HG03139 (cell line): ENCODE measurements around the gene AVEN.
A peak's percentile ranks its signal among the peaks of the same experiment; 100 is the strongest.
"Not testable (repeated sequence)": the region's sequence is repeated elsewhere in the genome, so short reads cannot be mapped to it uniquely, and the experiment has no call there.

ENCODE experiments used
- ATAC-seq: cut with Tn5 transposase; IDR thresholded peaks from one replicate; pipeline ENCODE4 v1.9.1; 2021; ENCODE audit not compliant: unreplicated experiment

The AVEN gene

GRCh38 chr15:34043391-34043790 is 4.4 kb upstream of the AVEN start:
- ATAC-seq = no peak

DNA sequence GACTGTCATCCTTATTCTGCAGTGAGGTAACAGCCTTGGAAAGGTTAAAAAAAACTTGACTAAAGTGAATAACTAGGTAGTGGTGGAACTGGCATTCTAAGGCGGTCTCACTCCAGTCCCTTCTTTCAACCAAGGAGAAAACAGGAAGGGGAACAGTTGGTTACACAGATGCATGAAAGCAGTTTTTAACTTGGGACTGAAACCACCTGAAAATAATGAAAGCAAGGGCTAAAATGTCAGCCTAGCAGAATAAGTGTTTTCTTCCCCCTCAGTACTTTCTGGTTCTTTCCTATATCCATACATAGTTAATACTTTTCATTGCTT is 748 bp upstream of the AVEN start:
- ATAC-seq = no peak

GRCh38 chr15:34038023-34038870 is 757 bp downstream of the AVEN start:
- ATAC-seq = peak; percentile 59

DNA sequence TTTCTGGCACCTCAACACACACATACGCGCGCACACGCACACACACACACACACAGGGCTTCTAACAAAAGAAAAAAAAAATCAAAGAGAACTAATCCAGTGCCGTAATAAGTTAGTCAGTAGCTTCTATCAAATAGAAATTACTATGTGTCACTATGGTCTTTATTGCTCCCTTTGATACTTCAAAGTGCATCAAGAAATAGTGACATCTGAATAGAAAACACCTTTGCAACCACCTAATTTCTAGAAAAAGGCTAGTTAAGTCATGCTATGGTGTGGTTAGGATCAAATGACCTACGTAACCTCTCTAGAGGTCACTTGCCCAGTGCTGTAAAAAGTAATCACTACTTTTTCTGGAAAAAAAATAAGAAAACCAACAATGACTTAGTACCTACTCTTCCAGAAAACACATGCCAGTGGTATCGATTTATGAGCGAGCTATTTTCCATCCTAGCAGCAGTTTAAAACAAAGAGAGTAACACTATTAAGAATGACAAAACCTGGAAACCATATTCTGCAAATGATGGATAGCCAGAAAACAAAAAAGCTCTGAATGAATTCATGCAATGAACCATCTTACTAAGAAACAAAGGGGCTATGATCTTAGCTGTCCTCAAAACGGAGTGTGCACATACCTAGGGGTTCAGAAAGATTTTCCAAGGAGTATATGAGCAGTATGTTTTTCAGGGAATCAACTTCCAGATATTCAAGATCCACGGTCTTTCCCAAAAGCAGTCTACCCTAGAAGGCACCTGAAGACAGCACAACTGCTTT is 6.8 kb downstream of the AVEN start:
- ATAC-seq = no peak

GRCh38 chr15:34027606-34028005 is 11.4 kb downstream of the AVEN start:
- ATAC-seq = no peak

- no peak for ATAC-seq
These were observed 13.8 kb downstream of the AVEN start for GRCh38 chr15:34025252-34025651.

DNA sequence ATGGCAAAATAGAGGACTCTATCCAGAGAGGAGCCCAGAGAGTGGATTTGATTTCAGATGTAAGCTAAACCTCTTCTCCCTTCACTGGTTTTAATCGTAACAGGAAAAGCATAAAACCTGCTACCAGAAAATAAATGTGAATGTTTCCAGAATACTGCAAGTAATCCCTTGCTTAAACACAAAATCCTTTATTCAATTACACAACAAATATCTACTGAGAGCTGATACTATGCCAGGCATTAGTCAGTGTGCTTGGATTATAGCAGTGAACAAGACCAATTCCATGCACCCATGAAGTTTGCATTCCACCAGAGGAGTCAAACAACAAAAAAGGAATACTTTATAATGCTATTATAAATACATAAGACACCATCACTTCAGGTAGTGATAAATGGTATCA is 15.1 kb downstream of the AVEN start:
- ATAC-seq = no peak

GRCh38 chr15:34019369-34019990 is 19.5 kb downstream of the AVEN start:
- ATAC-seq = no peak

- ATAC-seq = not testable (repeated sequence)
These were observed 20.3 kb downstream of the AVEN start for GRCh38 chr15:34018738-34019137.

GRCh38 chr15:34018021-34018645 is 20.9 kb downstream of the AVEN start:
- ATAC-seq = no peak

GRCh38 chr15:34014556-34014955 is 24.4 kb downstream of the AVEN start:
- no peak for ATAC-seq

DNA sequence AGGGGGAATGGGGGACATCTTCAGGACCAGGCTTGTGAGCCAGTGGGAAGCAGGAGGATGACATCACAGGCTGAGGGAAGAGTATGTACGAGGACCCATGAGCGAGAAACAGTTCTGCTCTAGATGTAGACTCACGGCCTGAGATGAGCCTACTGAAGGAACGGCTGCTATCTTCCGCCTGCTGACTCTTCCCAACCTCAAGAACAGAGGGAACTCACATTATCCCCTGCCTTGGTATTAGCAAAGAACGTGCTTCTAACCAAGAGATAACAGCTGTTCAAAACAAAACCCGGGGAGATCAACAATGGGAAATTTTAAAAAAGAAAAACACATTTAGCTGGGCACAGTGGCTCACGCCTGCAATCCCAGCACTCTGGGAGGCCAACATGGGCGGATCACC is 25.3 kb downstream of the AVEN start:
- ATAC-seq = no peak

GRCh38 chr15:34012461-34013028 is 26.5 kb downstream of the AVEN start:
- ATAC-seq = no peak

- ATAC-seq = no peak
These were observed 27.5 kb downstream of the AVEN start for GRCh38 chr15:34011481-34011880.

DNA sequence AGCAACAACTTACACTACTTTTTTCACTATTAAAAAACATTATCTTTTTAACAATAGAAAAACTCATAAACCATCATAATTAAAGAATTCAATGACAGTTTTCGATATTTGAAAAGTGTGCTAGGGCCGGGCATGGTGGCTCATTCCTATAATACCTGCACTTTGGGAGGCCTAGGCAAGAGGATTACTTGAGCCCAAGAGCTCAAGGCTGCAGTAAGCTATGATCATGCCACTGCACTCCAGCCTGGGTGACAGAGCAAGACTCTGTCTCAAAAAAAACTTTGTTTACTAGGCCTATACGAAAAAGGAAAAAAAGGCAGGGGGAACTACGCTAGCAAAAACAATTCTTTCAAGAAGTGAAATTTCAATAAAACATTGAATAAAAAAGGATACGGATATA is 28.1 kb downstream of the AVEN start:
- ATAC-seq = no peak

DNA sequence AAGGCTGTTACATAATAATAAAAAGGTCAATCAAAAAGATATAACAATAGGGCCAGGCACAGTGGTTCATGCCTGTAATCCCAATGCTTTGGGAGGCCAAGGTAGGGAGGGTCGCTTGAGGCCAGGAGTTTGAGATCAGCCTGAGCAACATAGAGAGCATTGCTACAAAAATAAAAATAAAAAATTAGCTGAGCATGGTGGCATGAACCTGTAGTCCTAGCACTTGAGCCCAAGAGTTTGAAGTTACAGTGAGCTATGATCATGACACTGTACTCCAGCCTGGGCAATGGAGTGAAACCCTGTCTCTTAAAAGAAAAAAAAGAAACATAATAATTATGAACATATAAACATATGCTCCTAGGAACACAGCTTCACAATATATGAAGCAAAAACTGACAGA is 29.3 kb downstream of the AVEN start:
- no peak for ATAC-seq

DNA sequence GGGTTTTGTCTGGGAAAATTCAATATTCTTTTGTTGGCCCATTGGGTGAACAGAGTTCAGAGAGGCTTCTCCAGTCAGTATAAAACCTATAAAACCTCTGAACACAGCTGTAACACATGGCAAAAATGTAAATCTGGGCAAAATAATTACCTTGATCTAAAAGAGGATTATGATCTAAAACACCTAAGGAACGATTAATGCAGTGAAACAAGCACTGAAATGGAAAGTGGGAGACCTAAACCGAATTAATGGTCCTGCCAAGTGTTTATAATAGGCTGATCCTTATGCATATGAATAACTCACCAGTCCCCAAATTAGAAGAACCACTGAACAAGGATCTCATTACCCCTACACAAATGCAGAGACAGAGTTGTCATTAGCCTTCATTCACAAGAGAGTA is 32.6 kb downstream of the AVEN start:
- ATAC-seq = no peak

- ATAC-seq = no peak
These were observed 37.5 kb downstream of the AVEN start for GRCh38 chr15:34001536-34001935.

DNA sequence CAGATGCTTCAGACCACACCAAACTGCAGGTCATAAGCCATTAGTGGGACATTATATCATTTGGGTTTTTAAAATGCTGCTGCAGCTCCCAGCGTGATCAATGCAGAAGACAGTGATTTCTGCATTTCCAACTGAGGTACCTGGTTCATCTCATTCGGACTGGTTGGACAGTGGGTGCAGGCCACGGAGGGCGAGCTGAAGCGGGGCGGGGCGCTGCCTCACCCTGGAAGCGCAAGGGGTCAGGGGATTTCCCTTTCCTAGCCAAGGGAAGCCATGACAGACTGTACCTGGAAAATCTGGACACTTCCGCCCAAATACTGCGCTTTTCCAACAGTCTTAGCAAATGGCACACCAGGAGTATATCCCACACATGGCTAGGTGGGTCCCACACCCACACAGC is 43.3 kb downstream of the AVEN start:
- not testable (repeated sequence) for ATAC-seq

- no peak for ATAC-seq
These were observed 44.9 kb downstream of the AVEN start for GRCh38 chr15:33994005-33994615.

DNA sequence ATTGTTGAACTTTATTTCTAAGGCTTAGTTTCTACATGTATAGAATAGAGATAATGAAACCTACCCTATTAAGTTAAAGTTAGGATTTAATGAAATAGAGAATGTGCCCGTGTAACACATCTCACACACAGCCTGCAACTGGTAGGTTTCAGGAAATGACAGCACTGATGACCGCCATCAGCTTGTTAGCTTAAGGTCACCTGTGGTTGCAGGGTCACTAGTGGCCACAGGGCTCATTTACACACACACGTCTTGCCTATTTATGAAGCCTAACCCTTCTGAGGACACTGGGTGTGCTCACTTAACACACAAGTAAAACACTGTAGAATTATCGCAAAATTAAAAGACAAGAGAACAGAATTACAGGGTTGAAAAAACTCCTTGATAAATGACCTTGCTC is 50.6 kb downstream of the AVEN start:
- ATAC-seq = no peak
